Measurements from ENCODE around the gene P2RY11. TPM values are rescaled to one million over a fixed set of nuclear protein-coding genes. Genes with fewer than 3 reads are reported as not detected.

P2RY11 gene
- total RNA-seq, 1 experiment from 2014 or later: 43.8 TPM

GRCh38 chr19:10158071-10158470, 46.6 kb downstream of the P2RY11 start:
- POLR2A ChIA-PET: no interaction called here
- no peak overlapping the region for H3K27ac ChIP-seq (ENCODE audit: low read depth, low read length)
- RAD21 ChIA-PET (ENCODE audit: low non-redundant PET in 1 of 2, low total read pairs in 2 of 2, uncharacterized antibody in 2 of 2, unreplicated experiment in 2 of 2): no interaction called here
- H3K4me2 ChIP-seq (ENCODE audit: low read length): no peak overlapping the region
- no peaks in the 10 kb centered on the region for H3K9me2 ChIP-seq (ENCODE audit: insufficient read depth)
- H3K36me3 ChIP-seq (ENCODE audit: control insufficient read depth in 1 of 2, insufficient read depth in 2 of 2, low read length in 2 of 2): peaks cover 70 to 85% of the 10 kb centered on the region in 2 experiments; a peak in 3 of 4 replicates
- no peak overlapping the region for H3K4me3 ChIP-seq (replicated peaks in 1 of 2; ENCODE audit: low read depth in 1 of 2, low read length in 2 of 2)
- 0 out of 2 replicates have a peak, but pooled peaks have one; percentile 21 for ATAC-seq
- no peaks in the 10 kb centered on the region for H3K27me3 ChIP-seq (ENCODE audit: insufficient read depth, low read length)
- H3K9me3 ChIP-seq (ENCODE audit: control insufficient read depth in 1 of 2, insufficient read depth in 1 of 2, low read depth in 1 of 2, low read length in 2 of 2): no peaks in the 10 kb centered on the region
- no peak overlapping the region for H3K9ac ChIP-seq (ENCODE audit: low read length)
- H2AFZ ChIP-seq (ENCODE audit: low read depth, low read length, poor library complexity, severe bottlenecking): no peak overlapping the region
- H4K20me1 ChIP-seq (ENCODE audit: insufficient read depth): no peaks in the 10 kb centered on the region
- no TSS peak for BruUV-seq (replicated peaks)
- no peaks in the 10 kb centered on the region for H3K4me1 ChIP-seq (ENCODE audit: control insufficient read depth in 1 of 2, insufficient read depth in 2 of 2, low read length in 2 of 2)
- DNase-seq (ENCODE audit: low read depth, low spot score): no peak
- no peak for TF ChIP-seq CTCF (IDR thresholded peaks at IDR 0.05 in 2 of 3, conservative IDR thresholded peaks at IDR 0.05 in 1 of 3; ENCODE audit: borderline replicate concordance in 1 of 3, insufficient read depth in 1 of 3, low read depth in 2 of 3, low read length in 2 of 3)
- intact Hi-C loops (cut with micrococcal nuclease): no loop called here
- H3K79me2 ChIP-seq (ENCODE audit: insufficient read depth, low read length): peaks cover 14% of the 10 kb centered on the region; the same call in 1 of the 2 replicates
- CTCF ChIA-PET: no interaction called here

GRCh38 chr19:10158485-10158884, 47.0 kb downstream of the P2RY11 start:
- H3K9me2 ChIP-seq (ENCODE audit: insufficient read depth): no peaks in the 10 kb centered on the region
- no peak overlapping the region for H3K4me3 ChIP-seq (replicated peaks in 1 of 2; ENCODE audit: low read depth in 1 of 2, low read length in 2 of 2)
- H3K9ac ChIP-seq (ENCODE audit: low read length): no peak overlapping the region
- H3K4me1 ChIP-seq (ENCODE audit: control insufficient read depth in 1 of 2, insufficient read depth in 2 of 2, low read length in 2 of 2): no peaks in the 10 kb centered on the region
- H3K36me3 ChIP-seq (ENCODE audit: control insufficient read depth in 1 of 2, insufficient read depth in 2 of 2, low read length in 2 of 2): peaks cover 73 to 88% of the 10 kb centered on the region in 2 experiments; a peak in 3 of 4 replicates
- RAD21 ChIA-PET (ENCODE audit: low non-redundant PET in 1 of 2, low total read pairs in 2 of 2, uncharacterized antibody in 2 of 2, unreplicated experiment in 2 of 2): no interaction called here
- no TSS peak for BruUV-seq (replicated peaks)
- intact Hi-C loops (cut with micrococcal nuclease): no loop called here
- H3K9me3 ChIP-seq (ENCODE audit: control insufficient read depth in 1 of 2, insufficient read depth in 1 of 2, low read depth in 1 of 2, low read length in 2 of 2): no peaks in the 10 kb centered on the region
- ATAC-seq: peak; percentile 23
- no peaks in the 10 kb centered on the region for H3K27me3 ChIP-seq (ENCODE audit: insufficient read depth, low read length)
- POLR2A ChIA-PET: no interaction called here
- H4K20me1 ChIP-seq (ENCODE audit: insufficient read depth): no peaks in the 10 kb centered on the region
- CTCF ChIA-PET: no interaction called here
- no peak for TF ChIP-seq EZH2 (IDR thresholded peaks at IDR 0.05)
- no peak overlapping the region for H2AFZ ChIP-seq (ENCODE audit: low read depth, low read length, poor library complexity, severe bottlenecking)
- no peak overlapping the region for H3K4me2 ChIP-seq (ENCODE audit: low read length)
- H3K79me2 ChIP-seq (ENCODE audit: insufficient read depth, low read length): peaks cover 16% of the 10 kb centered on the region; the same call in 1 of the 2 replicates
- H3K27ac ChIP-seq (ENCODE audit: low read depth, low read length): no peak overlapping the region
- no peak for DNase-seq (ENCODE audit: low read depth, low spot score)
